Measurements from ENCODE around the gene ABCC1.
"Not testable (repeated sequence)": the region's sequence is repeated elsewhere in the genome, so short reads cannot be mapped to it uniquely, and the experiment has no call there.

ABCC1 gene

GRCh38 chr16:16189842-16190241 is 240.4 kb downstream of the ABCC1 start:
- no peak for DNase-seq (ENCODE audit: low read depth)

- no peak for DNase-seq (ENCODE audit: low read depth)
Observed at GRCh38 chr16:16190546-16190945, 241.1 kb downstream of the ABCC1 start.

GRCh38 chr16:16190966-16191365 is 241.6 kb downstream of the ABCC1 start:
- not testable (repeated sequence) for DNase-seq (ENCODE audit: low read depth)

GRCh38 chr16:16191493-16192167 is 242.2 kb downstream of the ABCC1 start:
- no peak for DNase-seq (ENCODE audit: low read depth)
